ENCODE results near the gene SULT4A1.
"Not testable (repeated sequence)": the region's sequence is repeated elsewhere in the genome, so short reads cannot be mapped to it uniquely, and the experiment has no call there.

The SULT4A1 gene

DNA sequence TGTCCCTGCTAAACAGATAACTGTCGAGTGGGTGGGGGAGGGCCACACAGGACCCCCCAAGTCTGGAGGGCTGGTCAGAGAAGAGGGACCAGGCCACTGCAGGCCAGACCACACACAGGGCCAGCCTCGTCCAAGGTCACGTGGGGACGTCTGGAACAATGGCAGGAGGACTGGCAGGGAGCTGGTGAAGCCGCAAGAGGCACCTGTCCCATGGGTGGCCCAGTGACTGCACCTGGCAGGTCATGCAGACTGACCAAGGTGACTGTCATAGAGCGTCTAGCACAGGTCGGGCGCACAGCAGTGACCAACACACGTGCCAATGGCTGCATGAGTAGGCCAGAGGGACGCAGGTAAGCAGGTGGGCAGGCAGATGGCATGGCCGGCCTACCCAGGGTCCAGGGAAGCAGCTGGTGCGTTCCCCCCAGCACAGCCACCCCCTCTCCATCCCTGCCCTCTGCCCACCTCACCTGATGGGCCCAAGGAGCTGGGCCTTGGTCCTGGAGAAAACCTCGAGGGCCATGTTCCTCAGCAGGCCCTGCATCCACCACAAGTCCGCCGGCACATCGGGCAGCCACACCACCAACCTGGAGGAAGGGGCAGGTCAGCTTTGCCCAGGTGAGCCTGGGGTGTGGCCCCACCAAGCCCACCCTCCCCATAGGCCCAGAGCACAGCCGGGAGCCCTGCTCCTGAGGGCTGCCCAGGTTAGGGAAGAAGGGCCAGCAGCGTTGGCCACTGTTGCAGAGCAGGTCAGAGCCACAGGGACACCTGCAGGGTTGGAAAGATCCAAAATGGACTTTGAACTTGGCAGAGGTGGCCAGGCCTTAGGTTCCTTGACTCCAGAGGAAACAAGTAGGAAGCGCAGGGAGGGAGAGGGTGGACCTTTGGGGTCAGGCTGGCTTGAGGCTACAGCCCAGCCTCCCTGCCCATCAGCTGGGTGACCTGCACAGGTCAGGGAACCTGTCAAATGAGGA is 19.1 kb upstream of the SULT4A1 start:
- no peak overlapping the region for H3K4me3 ChIP-seq (ENCODE audit: low read length)
- TF ChIP-seq ZNF274 (IDR thresholded peaks at IDR 0.05; ENCODE audit: low read depth, low read length): no peak

DNA sequence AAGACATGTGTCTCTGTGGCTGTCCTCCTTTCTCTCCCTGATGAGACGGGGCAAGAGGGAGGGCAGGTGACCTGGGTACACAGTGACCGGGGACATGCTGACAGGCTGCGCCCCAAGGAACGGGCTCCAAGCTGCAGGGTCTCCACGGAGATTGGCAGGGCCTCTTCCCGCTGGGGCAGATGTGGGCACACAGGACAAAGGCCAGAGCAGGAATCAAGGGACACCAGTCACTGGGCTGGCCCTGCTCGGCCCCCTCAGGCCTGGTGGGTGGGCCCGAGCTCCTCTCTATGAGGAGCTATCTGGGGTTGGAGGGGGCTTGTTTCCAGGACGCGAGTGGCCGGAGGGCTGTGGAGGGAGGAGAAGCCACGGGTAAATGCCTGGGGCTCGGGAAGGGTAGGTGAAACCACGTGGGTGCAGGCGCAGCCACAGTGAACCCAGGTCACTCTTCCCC is 18.3 kb upstream of the SULT4A1 start:
- no peak for TF ChIP-seq ZNF274 (IDR thresholded peaks at IDR 0.05; ENCODE audit: low read depth, low read length)
- H3K4me3 ChIP-seq (ENCODE audit: low read length): no peak overlapping the region

DNA sequence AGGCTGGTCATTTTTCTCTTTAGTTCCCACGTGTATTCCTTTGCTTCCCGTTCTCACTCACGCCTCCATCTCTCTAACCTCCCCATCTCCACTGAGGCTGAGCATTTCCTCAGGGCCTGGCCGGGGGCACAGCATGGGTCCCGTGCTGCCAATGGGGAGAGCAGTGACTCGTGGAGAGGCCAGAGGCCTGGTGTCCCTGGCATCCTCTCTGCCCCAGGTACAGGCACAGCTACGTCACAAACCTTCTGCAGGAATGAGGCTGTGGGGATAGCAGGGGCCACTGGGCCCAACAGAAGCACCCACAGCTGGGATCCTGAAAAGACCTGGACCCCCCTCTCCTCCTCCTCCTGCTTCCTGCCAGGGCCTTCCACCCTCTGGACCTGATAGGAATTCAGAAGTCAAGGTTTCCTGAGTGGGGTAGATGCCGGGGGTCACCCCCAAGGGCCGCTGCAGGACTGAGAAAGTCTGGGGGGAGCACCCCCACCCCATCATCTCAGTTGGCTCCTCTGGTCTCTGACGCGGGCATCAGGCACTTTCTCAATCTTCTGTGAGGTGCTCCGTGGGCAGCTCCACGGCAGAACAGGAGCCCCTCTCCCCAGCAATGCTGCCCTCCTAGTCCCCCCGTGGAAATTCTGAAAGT is 17.7 kb upstream of the SULT4A1 start:
- H3K4me3 ChIP-seq (ENCODE audit: low read length): no peak overlapping the region
- TF ChIP-seq ZNF274 (IDR thresholded peaks at IDR 0.05; ENCODE audit: low read depth, low read length): no peak

- no peak overlapping the region for H3K4me3 ChIP-seq (ENCODE audit: low read length)
- no peak for TF ChIP-seq ZNF274 (IDR thresholded peaks at IDR 0.05; ENCODE audit: low read depth, low read length)
Observed at GRCh38 chr22:43878831-43879550, 16.7 kb upstream of the SULT4A1 start.

DNA sequence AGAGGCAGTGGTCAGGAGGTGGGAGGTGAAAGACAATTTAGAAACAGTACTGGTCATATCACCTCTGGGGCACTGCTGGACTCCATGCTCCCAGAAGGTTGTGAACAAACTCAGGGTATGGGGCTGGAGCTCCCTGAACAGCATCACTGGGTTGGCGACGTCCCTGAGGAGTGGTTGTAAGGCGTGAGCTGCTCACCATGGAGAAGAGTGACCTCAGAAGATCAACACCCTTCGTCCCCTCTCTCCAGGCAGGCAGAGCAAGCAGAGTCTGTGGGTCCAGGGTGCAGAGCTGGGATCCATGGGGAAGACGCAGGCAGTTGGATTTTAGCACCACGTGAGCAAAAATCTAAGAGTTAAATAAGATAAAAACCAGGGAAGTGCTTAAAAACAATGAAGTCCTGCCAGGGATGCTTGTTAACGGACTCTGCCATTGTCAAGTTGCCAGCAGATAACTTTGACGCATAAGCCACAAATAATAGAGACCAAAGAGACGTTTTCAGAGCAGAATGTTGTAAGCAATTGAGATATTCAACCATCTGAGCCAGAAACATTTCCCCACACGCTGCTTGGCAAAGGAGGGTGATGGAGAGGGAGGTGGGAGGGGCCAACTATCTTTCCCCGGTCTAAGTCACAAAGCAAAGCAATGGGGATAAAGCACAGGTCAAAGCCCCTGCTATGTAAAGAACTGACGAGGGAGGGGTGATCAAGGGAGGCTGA is 15.9 kb upstream of the SULT4A1 start:
- H3K4me3 ChIP-seq (ENCODE audit: low read length): no peak overlapping the region
- TF ChIP-seq ZNF274 (IDR thresholded peaks at IDR 0.05; ENCODE audit: low read depth, low read length): no peak

- H3K4me3 ChIP-seq (ENCODE audit: low read length): no peak overlapping the region
- TF ChIP-seq ZNF274 (IDR thresholded peaks at IDR 0.05; ENCODE audit: low read depth, low read length): no peak
Observed at GRCh38 chr22:43876866-43877509, 14.7 kb upstream of the SULT4A1 start.

GRCh38 chr22:43869799-43870198 is 7.5 kb upstream of the SULT4A1 start:
- no peak overlapping the region for H3K4me3 ChIP-seq (ENCODE audit: low read length)
- TF ChIP-seq ZNF274 (IDR thresholded peaks at IDR 0.05; ENCODE audit: low read depth, low read length): no peak

DNA sequence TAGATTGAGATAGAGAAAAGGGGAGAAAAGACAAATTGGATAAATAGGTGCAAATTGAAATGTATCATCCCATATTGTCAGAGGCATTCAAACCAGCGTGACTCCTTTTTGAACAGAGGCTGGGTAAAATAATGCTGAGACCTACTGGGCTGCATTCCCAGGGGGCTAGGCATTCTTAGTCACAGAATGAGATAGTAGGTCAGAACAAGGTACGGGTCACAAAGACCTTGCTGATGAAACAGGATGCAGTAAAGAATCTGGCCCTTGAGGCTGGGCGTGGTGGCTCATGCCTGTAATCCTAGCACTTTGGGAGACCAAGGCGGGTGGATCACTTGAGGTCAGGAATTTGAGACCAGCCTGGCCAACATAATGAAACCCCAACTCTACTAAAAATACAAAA is 6.7 kb upstream of the SULT4A1 start:
- not testable (repeated sequence) for H3K4me3 ChIP-seq (ENCODE audit: low read length)

- TF ChIP-seq ZNF274 (IDR thresholded peaks at IDR 0.05; ENCODE audit: low read depth, low read length): no peak
- H3K4me3 ChIP-seq (ENCODE audit: low read length): no peak overlapping the region
Observed at GRCh38 chr22:43867839-43868635, 5.7 kb upstream of the SULT4A1 start.

DNA sequence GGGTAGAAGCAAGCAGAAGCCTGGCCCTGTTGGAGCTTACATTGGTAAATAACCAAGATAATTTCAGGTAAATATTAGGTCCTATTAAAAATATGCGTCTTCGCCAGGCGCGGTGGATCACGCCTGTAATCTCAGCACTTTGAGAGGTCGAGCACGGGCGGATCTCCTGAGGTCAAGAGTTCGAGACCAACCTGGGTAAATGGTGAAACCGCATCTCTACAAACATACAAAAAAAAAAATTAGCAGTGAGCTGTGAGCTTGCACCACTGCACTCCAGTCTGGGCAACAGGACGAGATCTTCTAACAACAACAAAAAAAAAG is 529 bp upstream of the SULT4A1 start:
- TF ChIP-seq ZNF274 (IDR thresholded peaks at IDR 0.05; ENCODE audit: low read depth, low read length): no peak
- no peak overlapping the region for H3K4me3 ChIP-seq (ENCODE audit: low read length)

- TF ChIP-seq ZNF274 (IDR thresholded peaks at IDR 0.05; ENCODE audit: low read depth, low read length): no peak
- H3K4me3 ChIP-seq (ENCODE audit: low read length): no peak overlapping the region
Observed at GRCh38 chr22:43861529-43861928, 784 bp downstream of the SULT4A1 start.

DNA sequence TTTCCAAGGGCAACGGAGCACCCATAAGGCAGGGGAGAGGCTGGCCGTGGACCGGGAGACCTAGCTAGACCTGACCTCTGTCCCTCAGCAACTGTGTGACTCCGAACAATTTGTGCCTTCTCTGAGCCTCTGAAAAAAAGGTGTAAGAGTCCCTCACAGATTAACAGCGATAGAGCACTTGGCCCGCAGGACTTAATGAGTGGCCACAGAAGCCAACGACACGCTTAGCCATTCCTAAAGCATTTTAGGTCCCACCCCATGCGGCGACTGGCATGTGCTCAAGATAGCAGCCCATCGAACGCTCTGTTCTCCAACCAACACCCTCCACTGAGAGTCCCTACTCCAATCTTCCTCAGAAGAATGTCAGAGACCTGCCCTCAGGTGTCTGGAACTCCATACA is 1.5 kb downstream of the SULT4A1 start:
- no peak for TF ChIP-seq ZNF274 (IDR thresholded peaks at IDR 0.05; ENCODE audit: low read depth, low read length)
- no peak overlapping the region for H3K4me3 ChIP-seq (ENCODE audit: low read length)

GRCh38 chr22:43860126-43860525 is 2.2 kb downstream of the SULT4A1 start:
- no peak for TF ChIP-seq ZNF274 (IDR thresholded peaks at IDR 0.05; ENCODE audit: low read depth, low read length)
- H3K4me3 ChIP-seq (ENCODE audit: low read length): no peak overlapping the region

Data from GM08714 (cell line).